ENCODE results near the gene TP63.

The TP63 gene

DNA sequence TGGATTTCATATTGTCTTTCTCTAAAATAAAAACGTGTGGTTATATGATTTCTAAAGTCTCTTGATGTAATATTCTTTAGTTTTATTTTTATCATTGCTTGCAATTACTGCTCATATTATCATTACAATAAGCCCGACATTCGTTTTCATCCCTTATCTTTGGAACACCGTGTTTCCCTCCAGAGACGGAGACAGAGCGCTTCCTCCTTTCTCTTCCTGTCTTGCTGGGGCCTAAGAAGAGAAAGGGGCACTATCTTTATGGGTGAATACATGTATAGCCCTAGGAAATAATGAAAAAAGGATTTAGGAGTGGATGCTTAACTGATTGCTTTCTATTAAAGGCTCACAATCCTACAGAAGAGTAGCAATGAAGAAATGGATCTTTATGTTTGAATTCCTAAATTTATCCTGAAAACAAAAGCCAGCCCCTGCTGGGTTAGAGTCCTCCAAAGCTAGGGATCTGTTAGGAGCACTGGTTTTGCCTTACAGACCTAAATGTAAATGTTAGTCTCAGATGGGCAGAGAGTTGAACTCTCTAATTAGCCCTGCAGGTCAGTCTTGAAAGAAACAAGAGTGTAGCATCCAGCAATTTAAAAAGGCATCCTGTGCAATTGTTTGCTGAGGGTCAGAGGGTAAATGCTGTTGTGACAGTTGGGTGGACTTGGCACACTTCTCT lies 145.1 kb downstream of the TP63 start:
- no peak for DNase-seq (ENCODE audit: low spot score)

DNA sequence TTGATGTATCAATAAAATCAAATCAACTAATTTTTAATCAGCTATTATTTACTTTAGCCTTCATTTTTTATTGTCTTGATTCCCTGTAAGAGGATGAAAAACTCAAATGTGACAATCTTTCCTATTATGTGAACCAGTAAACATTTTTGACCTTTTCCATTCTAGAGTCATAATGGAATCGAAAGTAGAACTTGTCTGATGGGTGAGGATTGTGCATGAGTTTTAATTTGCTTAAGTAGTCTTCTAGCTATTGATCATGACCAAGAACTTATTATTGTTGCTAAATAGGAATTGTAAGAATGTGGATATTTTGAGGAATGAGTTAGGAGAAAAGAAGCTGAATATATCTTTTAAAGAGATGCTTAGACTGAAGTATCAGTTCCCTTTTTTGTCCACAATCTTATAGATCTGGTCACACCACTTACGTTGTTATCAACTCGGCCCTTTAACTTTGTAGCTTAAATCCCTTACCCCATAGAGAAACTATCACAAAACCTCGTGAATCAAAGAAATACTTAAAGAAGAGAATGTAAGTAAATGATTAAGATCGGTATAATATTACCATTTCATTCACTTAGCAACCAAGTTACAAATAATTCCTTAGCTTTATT lies 147.3 kb downstream of the TP63 start:
- no peak for DNase-seq (ENCODE audit: low spot score)

DNA sequence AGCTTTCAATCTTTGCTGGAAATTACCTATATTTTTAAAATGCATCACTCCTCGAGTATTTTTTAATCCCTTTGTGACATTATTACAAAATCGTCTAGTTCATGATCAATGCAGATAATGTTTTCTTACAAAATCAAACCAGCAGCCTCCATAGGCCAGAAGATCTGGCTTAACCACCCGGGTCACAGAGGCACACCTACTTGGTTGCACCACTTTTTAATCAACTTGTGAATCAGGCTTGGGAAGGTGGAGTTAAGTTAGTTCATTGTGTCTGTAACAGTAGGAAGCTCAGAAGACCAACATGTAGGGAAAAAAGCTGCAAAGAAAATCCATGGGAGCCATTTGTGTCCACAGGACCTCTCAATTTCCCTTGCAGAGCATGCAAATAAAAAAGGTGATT lies 148.0 kb downstream of the TP63 start:
- DNase-seq (ENCODE audit: low spot score) = no peak

DNA sequence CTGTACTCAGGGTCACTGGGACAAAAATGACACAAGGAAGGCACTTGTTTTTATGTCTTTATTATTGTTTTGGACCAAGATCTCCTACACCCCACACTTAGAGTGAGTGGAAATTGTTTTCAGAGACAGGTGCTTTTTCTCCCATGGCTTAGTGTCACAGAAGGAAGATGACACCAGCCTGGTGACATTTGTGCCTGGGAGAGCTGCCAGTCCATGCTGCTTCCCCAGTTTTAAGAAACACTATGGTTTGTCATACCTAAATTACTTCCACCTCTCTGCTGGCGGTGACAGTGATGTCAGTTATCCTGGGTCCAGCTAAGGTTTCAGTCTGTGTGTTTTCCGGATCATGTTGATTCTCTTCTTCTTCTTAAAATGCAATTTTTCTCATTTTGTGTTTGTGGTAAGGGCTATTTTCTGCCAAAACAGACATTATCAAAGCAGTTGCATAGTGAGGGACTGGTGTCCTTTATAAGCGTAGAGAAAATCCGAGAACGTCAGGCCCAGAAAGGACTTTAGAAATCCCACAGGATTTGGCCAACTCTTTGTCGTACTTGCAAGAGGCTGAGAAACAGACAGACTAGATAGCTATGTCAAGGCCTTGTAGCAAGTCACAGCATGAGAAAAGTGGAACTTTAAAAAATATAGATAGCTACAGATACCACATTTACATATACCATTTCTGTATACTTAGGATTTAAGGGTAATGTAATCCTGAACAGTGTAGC lies 149.5 kb downstream of the TP63 start:
- no peak for DNase-seq (ENCODE audit: low spot score)

GRCh38 chr3:189781415-189781814 lies 150.2 kb downstream of the TP63 start:
- DNase-seq (ENCODE audit: low spot score) = no peak

DNA sequence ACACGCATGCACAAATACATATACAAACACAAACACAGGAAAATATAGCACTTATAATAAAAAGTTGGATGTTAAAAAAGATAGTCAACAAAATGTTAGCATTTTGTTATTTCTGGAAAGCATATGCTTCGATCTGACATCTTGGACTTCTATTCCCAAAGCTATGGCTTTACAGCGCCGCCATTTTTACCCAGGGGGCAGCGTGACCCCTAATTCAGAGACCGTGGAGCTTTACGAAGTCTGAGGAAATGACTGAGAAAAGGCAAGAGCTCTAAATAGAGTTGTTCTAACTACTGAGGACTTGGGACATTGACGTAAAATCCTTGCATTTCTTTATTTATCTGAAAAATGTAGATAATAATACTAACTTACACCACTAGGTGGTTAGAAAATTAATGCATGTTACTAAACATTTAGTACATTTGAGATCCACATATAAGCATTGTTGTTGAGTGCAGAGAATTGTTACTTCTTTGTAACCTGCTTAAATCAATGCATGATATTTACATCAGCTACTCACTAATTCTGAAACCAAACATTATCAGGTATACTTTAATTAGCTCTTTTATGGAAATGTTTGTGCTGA lies 155.4 kb downstream of the TP63 start:
- DNase-seq (ENCODE audit: low spot score) = no peak

DNA sequence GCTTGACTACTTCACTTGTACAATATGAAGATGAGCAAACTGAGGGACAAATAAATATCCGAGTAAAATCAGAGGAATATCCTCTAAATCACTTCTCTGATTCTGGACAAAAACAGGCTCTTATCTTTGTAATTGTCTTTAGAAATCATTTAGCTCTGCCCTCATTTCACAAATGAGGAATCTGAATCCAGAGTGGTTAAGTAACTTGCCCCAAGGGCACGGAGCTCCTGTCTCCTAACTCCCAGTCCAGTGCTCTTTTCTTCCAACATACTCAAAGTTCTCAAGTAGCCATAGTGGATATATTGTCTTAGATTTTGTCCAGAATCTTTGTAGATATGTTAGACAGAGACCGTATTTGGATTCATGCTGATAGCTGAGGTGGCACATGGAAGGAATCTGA lies 156.0 kb downstream of the TP63 start:
- DNase-seq (ENCODE audit: low spot score) = no peak

DNA sequence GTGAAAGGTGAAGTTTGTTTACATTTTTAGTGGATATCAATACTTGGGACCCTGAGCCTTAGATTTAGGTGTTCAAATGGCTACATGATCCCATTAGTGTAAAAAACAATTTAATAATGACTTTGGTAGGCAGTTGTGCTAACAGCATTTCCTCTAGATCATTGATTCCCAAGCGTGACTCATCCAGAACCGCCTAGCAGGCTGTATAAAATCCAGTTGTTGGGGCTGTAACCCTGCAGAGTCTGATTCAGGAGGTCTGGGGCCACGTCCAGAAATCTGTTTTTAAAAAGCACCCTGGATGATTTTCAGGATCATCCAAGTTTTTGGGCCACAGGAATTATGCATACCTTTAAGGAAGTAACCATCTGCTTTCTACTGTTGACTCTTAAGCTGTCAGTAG lies 156.4 kb downstream of the TP63 start:
- no peak for DNase-seq (ENCODE audit: low spot score)

- no peak for DNase-seq (ENCODE audit: low spot score)
These were observed 158.2 kb downstream of the TP63 start for GRCh38 chr3:189789432-189789831.

DNA sequence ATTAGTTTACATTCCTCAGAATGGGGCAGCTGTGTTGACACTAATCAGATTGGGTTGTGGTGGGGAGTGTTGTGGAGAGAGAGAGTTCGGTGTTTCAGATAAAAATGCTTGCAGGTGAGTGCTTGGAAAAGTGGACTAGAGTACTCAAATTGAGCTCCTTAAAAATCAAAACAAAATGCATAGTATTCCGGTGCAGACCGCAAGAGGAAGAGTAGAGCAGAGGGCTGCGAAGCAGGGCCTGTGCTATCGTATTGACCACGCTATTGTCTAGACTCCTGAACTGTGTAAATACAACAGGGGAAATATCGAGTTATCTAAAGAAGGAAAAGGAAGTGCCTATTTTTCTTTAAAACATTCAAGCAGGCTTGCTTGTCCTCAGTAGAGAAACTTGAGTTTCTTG lies 159.5 kb downstream of the TP63 start:
- no peak for DNase-seq (ENCODE audit: low spot score)

DNA sequence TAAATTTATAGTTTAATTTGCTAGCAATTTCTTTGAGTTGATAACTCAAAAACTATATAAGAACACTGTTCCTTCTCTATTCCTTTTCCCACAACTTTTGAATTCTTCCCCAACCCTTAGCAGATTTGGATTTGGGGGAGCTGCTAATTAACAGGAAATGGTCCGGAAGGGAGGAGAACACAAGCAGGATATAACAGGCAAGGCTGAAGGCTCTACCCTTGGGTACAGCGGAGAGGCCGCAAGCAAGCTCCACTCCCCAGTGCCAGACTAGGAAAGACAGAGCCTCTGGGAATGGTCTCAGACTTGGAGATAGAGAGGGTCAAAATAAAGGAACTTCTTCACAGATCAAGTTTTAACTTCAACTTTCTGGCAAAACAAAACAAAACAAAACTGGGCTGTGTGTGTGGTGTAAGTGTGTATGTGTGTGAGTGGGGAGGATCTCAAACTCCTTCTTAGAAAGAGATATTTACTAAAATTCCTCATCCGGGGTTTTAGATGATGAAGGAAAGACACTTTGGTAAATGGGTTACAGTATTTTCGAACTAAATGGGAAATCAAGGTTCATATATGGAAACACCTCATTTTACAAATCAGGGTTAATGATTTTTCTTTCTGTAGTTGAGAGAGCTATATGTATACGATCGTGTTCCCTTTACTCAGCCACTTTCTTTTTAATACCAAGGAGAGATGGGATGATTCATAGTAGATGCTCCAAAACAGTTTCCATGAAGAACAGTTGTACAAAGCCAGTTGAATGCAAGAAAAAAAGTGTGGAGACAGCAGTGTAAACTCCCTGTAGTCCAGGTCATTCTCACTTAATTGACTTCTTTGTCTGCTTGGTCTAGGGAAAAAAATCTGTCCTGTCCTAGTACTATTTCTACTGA lies 161.1 kb downstream of the TP63 start:
- DNase-seq (ENCODE audit: low spot score) = no peak

GRCh38 chr3:189794518-189794917 lies 163.3 kb downstream of the TP63 start:
- DNase-seq (ENCODE audit: low spot score) = no peak

DNA sequence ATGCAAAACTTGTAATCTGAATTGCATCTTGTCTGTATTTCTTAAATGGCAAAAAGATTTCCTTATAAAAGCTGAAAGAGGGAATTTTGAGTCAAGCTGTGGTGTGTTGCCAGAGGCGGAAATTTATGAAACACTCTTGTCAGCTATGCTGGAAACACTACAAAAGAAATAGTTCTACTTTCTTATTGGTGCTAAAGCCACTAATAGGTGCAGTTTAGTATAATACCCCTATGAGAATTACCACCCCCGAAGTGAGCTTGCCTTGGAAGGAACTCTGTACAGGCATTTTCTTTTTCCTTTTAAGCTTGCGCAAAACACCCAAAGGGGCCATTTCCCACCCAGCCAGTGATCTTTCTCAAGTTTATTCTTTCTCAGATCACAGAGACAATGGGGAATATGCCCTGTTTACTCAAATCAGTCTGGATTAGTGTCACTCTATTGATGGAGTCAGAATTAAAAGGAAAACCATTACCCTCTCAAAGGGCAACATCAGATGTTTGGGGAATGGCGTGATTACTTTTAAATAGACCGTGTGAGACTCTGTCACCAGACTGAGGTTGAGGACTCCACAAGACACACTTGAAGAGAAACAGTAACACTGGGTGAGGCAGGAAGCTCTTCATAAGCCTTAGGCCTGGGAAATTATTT lies 166.0 kb downstream of the TP63 start:
- no peak for DNase-seq (ENCODE audit: low spot score)

- no peak for DNase-seq (ENCODE audit: low spot score)
These were observed 168.2 kb downstream of the TP63 start for GRCh38 chr3:189799366-189799765.

DNA sequence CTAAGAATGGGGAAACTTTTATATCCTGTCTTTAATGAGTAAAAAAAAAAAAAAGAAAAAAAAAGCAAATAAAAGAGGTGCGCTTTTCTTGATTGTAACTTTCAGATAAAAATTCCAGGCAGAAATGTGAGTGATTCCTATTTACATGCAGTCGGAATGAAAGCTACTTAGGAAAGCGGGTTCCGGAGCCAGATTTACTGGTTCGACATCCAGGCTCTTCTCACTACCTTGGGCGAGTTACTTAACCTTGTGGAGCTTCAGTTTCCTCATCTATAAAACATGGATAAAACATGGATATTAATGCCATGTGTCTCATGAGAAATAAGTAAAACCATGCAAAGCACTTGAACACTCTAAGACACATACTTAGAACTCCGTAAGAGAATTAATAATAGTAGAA lies 169.2 kb downstream of the TP63 start:
- no peak for DNase-seq (ENCODE audit: low spot score)

DNA sequence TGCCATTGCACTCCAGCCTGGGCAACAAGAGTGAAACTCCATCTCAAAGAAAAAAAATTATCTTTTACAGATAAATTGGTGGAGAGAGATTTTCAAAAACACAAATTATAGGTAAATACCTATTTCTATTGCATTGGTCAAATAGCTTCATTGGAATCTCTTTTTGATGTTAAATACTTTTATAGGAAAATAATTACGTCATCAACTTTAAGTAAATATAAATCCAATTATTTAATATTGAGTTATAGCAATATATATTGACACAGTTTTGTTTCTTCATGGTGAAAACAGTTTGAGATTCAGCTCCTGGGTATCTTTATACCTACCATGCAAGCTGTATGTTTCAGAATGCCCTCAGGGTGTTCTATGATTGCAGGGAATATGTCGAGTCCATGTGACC lies 172.1 kb downstream of the TP63 start:
- DNase-seq (ENCODE audit: low spot score) = no peak

- no peak for DNase-seq (ENCODE audit: low spot score)
These were observed 174.3 kb downstream of the TP63 start for GRCh38 chr3:189805375-189806067.

- DNase-seq (ENCODE audit: low spot score) = no peak
These were observed 175.2 kb downstream of the TP63 start for GRCh38 chr3:189806171-189806951.

DNA sequence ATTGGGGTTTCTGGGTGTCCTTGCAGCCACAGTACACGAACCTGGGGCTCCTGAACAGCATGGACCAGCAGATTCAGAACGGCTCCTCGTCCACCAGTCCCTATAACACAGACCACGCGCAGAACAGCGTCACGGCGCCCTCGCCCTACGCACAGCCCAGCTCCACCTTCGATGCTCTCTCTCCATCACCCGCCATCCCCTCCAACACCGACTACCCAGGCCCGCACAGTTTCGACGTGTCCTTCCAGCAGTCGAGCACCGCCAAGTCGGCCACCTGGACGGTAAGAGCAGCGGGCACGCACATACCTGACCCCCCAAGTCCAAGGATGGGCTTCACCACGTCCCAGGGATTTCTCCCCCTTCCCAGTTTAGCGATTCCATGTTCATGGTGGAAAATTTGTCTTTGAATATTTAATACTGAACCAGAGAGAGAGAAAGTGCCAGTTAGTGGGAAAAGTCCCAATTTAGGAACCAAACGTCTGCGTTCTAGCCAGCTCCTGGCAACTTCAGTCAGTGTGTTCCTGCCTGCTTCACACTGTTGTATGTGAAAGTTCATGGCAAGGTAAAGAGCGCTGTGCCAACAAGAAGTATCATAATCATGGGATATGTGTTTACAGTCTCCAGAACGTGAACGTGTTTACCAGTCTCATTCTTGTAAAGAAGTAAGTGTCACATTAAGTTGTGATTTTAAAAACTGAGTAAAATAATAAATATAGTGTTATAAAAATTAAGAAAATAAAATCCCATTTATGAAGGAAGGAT lies 177.2 kb downstream of the TP63 start:
- DNase-seq (ENCODE audit: low spot score) = no peak
